OCI-LY1 (cell line): ENCODE results near the gene ITFG1.

ENCODE experiments used
- CTCF ChIP-seq: fragments of 200-600 bp; sonication (generic), shearing (Covaris generic); IDR thresholded peaks from 2 replicates; pipeline ENCODE4 v1.5.1; 2017; ENCODE audit warnings: mild to moderate bottlenecking, antibody characterized with exemption, low read length, moderate library complexity, mixed read lengths
- EZH2 ChIP-seq: fragments of 200-600 bp; sonication (generic), shearing (Covaris generic); IDR thresholded peaks from 2 replicates; pipeline ENCODE4 v1.8.0; 2017; ENCODE audit warnings: borderline replicate concordance, mixed run types, mild to moderate bottlenecking, antibody characterized with exemption, low read length, moderate library complexity, mixed read lengths

- TF ChIP-seq CTCF: 0 out of 2 replicates have a peak, but pooled peaks have one; percentile 18
- no peak for TF ChIP-seq EZH2
Measured at GRCh38 chr16:47132308-47132707, 328.6 kb downstream of the ITFG1 start.
